HepG2 (cell line): Measurements from ENCODE around the gene OPRL1. TPM values are rescaled to one million over a fixed set of nuclear protein-coding genes. Genes with fewer than 3 reads are reported as not detected.
A peak's percentile ranks its signal among the peaks of the same experiment; 100 is the strongest.

ENCODE experiments used
- ASH2L ChIP-seq: fragments of 300-600, 200-600 bp; sonication (generic); IDR thresholded peaks from 2 replicates; pipeline ENCODE4 v1.7.0; 2017; ENCODE audit warnings: low read depth, mild to moderate bottlenecking, moderate library complexity, mixed read lengths, low read length; ENCODE audit not compliant: insufficient read length
- ATF7 ChIP-seq, 2 experiments: fragments of 450-650 bp in 1 of 2; sonication (generic) in 1 of 2; formaldehyde crosslinking in 1 of 2; IDR thresholded peaks; 2 replicates each; pipeline versions ENCODE4 v1.4.0 to v1.6.1; 2016 to 2020; ENCODE audit warnings: antibody characterized with exemption in 1 of 2, mild to moderate bottlenecking in 1 of 2, missing genetic modification reagents in 1 of 2
- CENPBD1 ChIP-seq: sonication (generic); formaldehyde crosslinking; IDR thresholded peaks from 2 replicates; pipeline ENCODE4 v1.8.0; 2022; ENCODE audit warnings: missing genetic modification reagents, low read depth, mild to moderate bottlenecking, borderline replicate concordance
- DR1 ChIP-seq: sonication (generic); formaldehyde crosslinking; IDR thresholded peaks from 2 replicates; pipeline ENCODE4 v1.8.0; 2021; ENCODE audit warnings: mild to moderate bottlenecking, missing genetic modification reagents, inconsistent platforms
- GATAD2A ChIP-seq: IDR thresholded peaks from 2 replicates; pipeline ENCODE4 v1.6.1; 2016
- HCFC1 ChIP-seq: fragments of 150-350 bp; IDR thresholded peaks from 2 replicates; pipeline ENCODE4 v1.6.1; 2014; ENCODE audit warnings: low read depth, low read length
- HMG20B ChIP-seq: conservative IDR thresholded peaks from 2 replicates; pipeline ENCODE4 v1.6.1; 2016; ENCODE audit warnings: missing genetic modification reagents, missing compliant biosample characterization
- HNF1A ChIP-seq, 2 experiments: sonication (generic) in 1 of 2; formaldehyde crosslinking in 1 of 2; IDR thresholded peaks; 2 replicates each; pipeline versions ENCODE4 v1.4.0 to v1.6.1; 2016 to 2020; ENCODE audit warnings: borderline replicate concordance in 1 of 2, low read depth in 1 of 2, mild to moderate bottlenecking in 1 of 2, missing genetic modification reagents in 1 of 2
- HNF4G ChIP-seq, 2 experiments: sonication (generic) in 1 of 2; formaldehyde crosslinking in 1 of 2; IDR thresholded peaks; 2 replicates each; pipeline versions ENCODE4 v1.4.0 to v1.6.1; 2011 to 2020; ENCODE audit warnings: borderline replicate concordance in 2 of 2, low read depth in 2 of 2, mild to moderate bottlenecking in 2 of 2, low read length in 1 of 2, missing genetic modification reagents in 1 of 2, moderate library complexity in 1 of 2
- IRF2 ChIP-seq: IDR thresholded peaks from 2 replicates; pipeline ENCODE4 v1.6.1; 2018; ENCODE audit warnings: missing genetic modification reagents, missing compliant biosample characterization
- PRMT3 ChIP-seq: sonication (generic); formaldehyde crosslinking; IDR thresholded peaks from 2 replicates; pipeline ENCODE4 v1.8.1; 2022; ENCODE audit warnings: low read depth, mild to moderate bottlenecking, moderate library complexity, missing genetic modification reagents, borderline replicate concordance
- RFX1 ChIP-seq: fragments of 450-650 bp; IDR thresholded peaks from 2 replicates; pipeline ENCODE4 v1.6.1; 2017
- SMAD1 ChIP-seq: sonication (generic); formaldehyde crosslinking; IDR thresholded peaks from 2 replicates; pipeline ENCODE4 v1.4.0; 2020; ENCODE audit warnings: missing genetic modification reagents, low read depth, mild to moderate bottlenecking, borderline replicate concordance
- ZBTB7A ChIP-seq: sonication (generic); formaldehyde crosslinking; IDR thresholded peaks from 2 replicates; pipeline ENCODE4 v1.8.0; 2022; ENCODE audit warnings: mild to moderate bottlenecking, missing genetic modification reagents
- ZGPAT ChIP-seq: IDR thresholded peaks from 2 replicates; pipeline ENCODE4 v1.6.1; 2016; ENCODE audit warnings: mild to moderate bottlenecking
- ZMYM3 ChIP-seq: sonication (generic); formaldehyde crosslinking; IDR thresholded peaks from 2 replicates; pipeline ENCODE4 v1.5.1; 2020; ENCODE audit warnings: mild to moderate bottlenecking, missing genetic modification reagents
- ZNF124 ChIP-seq: sonication (generic); formaldehyde crosslinking; IDR thresholded peaks from 2 replicates; pipeline ENCODE4 v1.4.0; 2020; ENCODE audit warnings: missing genetic modification reagents
- ZNF547 ChIP-seq: sonication (generic); formaldehyde crosslinking; IDR thresholded peaks from 2 replicates; pipeline ENCODE4 v1.5.1; 2020; ENCODE audit warnings: mild to moderate bottlenecking, missing genetic modification reagents
- polyA plus RNA-seq, 8 experiments: library from polyadenylated mRNA; depleted of rRNA in 3 of 8; stranded (reverse) in 7 of 8; unstranded in 1 of 8; fragments of >200 nt; fragmentation: Illumina TruSeq in 4 of 8; extraction: Trizol in 4 of 8; gene quantifications; 2 replicates each; pipeline versions ENCODE4 v1.2.1 to v1.2.3, GENCODE V29; 2011 to 2016; ENCODE audit warnings: low read depth in 4 of 8, missing spikeins in 1 of 8, mixed read lengths in 1 of 8; ENCODE audit not compliant: insufficient read depth in 1 of 8
- total RNA-seq, 5 experiments: library from RNA; depleted of rRNA; stranded (reverse); fragments of >200 nt; fragmentation: Illumina TruSeq; extraction: Trizol; gene quantifications; 2 replicates each; pipeline ENCODE4 v1.2.3, GENCODE V29; 2016; ENCODE audit warnings: low read depth in 1 of 5
- TF ChIP-seq, protein P1 (sequence below): sonication (generic); formaldehyde crosslinking; IDR thresholded peaks from 2 replicates; pipeline ENCODE4 v1.5.0; 2020; ENCODE audit warnings: mild to moderate bottlenecking, missing genetic modification reagents

Gene OPRL1
- total and polyA plus RNA-seq, 2 of the 13 experiments (the other 11 are each of a cell fraction or from before 2014, with no cell fraction given): 0.35 to 0.71 TPM

DNA sequence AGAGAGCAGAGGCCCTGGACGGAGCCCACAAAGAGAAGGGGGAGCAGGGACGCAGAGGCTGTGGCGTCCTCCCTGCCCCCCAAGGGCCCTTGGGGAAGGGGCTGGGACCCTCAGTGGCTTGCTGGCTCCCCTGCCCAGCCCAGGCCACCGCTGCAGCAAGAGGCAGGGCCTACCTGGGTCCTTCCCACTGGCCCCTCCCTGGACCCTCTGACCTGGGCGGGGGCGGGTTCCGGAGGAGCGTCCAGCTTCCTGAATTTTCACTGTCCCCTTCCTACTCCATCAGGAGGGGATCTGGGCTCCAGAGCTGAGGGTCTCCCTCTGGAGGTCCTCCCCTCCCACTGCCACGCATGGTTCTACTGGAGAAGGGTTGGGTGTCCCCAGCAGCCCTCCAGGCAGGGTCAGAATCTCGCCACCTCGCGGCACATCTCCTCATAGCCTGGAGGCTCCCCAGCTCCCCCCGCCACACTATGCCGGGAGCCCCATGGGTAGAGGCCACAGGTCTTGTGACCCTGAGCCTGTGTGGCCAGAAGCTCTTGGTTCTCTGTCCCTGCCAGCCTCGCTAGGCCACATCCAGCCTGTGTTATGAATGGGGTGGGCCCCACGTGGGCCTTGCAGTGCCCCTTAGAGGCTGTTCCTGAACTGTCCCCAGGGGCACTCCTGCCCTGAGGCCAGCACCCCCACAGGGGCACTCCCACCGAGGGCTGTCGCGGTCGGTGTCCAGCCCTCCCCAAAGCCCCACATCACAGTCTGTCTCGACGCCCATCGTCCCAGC is 29.4 kb upstream of the OPRL1 start (continued):
- TF ChIP-seq ZNF124: no peak
- no peak for TF ChIP-seq PRMT3
- no peak for TF ChIP-seq HCFC1
- TF ChIP-seq, protein P1, sequence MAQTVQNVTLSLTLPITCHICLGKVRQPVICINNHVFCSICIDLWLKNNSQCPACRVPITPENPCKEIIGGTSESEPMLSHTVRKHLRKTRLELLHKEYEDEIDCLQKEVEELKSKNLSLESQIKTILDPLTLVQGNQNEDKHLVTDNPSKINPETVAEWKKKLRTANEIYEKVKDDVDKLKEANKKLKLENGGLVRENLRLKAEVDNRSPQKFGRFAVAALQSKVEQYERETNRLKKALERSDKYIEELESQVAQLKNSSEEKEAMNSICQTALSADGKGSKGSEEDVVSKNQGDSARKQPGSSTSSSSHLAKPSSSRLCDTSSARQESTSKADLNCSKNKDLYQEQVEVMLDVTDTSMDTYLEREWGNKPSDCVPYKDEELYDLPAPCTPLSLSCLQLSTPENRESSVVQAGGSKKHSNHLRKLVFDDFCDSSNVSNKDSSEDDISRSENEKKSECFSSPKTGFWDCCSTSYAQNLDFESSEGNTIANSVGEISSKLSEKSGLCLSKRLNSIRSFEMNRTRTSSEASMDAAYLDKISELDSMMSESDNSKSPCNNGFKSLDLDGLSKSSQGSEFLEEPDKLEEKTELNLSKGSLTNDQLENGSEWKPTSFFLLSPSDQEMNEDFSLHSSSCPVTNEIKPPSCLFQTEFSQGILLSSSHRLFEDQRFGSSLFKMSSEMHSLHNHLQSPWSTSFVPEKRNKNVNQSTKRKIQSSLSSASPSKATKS (CRISPR knock-in tag): no peak
- TF ChIP-seq ZGPAT (CRISPR knock-in tag): peak; percentile 88
- no peak for TF ChIP-seq HNF1A (IDR thresholded peaks at IDR 0.05; ENCODE audit: low read depth)
- no peak for TF ChIP-seq HNF1A (CRISPR knock-in tag; IDR thresholded peaks at IDR 0.05; ENCODE audit: borderline replicate concordance)
- peak; percentile 84; the same call in 1 of the 2 replicates for TF ChIP-seq IRF2 (CRISPR knock-in tag)
- TF ChIP-seq ASH2L: no peak
- TF ChIP-seq GATAD2A (CRISPR knock-in tag): peak; percentile 83
- no peak for TF ChIP-seq RFX1
- TF ChIP-seq ZNF547 (CRISPR knock-in tag): peak; percentile 75; the same call in 1 of the 2 replicates
- no peak; the same call in 1 of the 2 replicates for TF ChIP-seq CENPBD1 (CRISPR knock-in tag)
- peak; percentile 60; the same call in 1 of the 2 replicates for TF ChIP-seq DR1 (CRISPR knock-in tag)
- no peak; the same call in 1 of the 2 replicates for TF ChIP-seq ZMYM3 (CRISPR knock-in tag)
- TF ChIP-seq SMAD1 (CRISPR knock-in tag): peak; percentile 86; the same call in 1 of the 2 replicates
- TF ChIP-seq ZBTB7A (CRISPR knock-in tag): peak; percentile 96
- no peak for TF ChIP-seq ATF7 (IDR thresholded peaks at IDR 0.05)
- TF ChIP-seq ATF7 (CRISPR knock-in tag; IDR thresholded peaks at IDR 0.05): no peak
- TF ChIP-seq HNF4G (IDR thresholded peaks at IDR 0.05; ENCODE audit: borderline replicate concordance, low read depth, low read length): no peak
- TF ChIP-seq HNF4G (CRISPR knock-in tag; IDR thresholded peaks at IDR 0.05; ENCODE audit: borderline replicate concordance, low read depth): peak; percentile 29; the same call in 1 of the 2 replicates
- no peak; the same call in 1 of the 2 replicates for TF ChIP-seq HMG20B (CRISPR knock-in tag)
